Mononuclear cell (primary cell): ENCODE measurements around the gene C1QTNF9B. TPM values are rescaled to one million over a fixed set of nuclear protein-coding genes. Genes with fewer than 3 reads are reported as not detected.
"Not testable (repeated sequence)": the region's sequence is repeated elsewhere in the genome, so short reads cannot be mapped to it uniquely, and the experiment has no call there.

Source experiments
- H3K27me3 ChIP-seq: 2 replicates; pipeline ENCODE4 v1.6.0; 2011; ENCODE audit warnings: low read length, control low read depth; ENCODE audit not compliant: insufficient read depth
- H3K4me1 ChIP-seq: 2 replicates; pipeline ENCODE4 v1.5.1; 2011; ENCODE audit warnings: mild to moderate bottlenecking, low read length, control low read depth; ENCODE audit not compliant: insufficient read depth
- H3K4me3 ChIP-seq: 2 replicates; pipeline ENCODE4 v1.5.1; 2011; ENCODE audit warnings: mild to moderate bottlenecking, low read length, moderate library complexity
- H3K9me3 ChIP-seq: 2 replicates; pipeline ENCODE4 v1.5.1; 2011; ENCODE audit warnings: low read depth, mild to moderate bottlenecking, control low read depth, low read length
- total RNA-seq: library from RNA; depleted of rRNA; stranded (reverse); fragments of >200 nt; gene quantifications from one replicate; pipeline ENCODE4 v1.2.3, GENCODE V29; 2012

C1QTNF9B gene
- total RNA-seq, 1 donor, result not detected

- not testable (repeated sequence) for H3K27me3 ChIP-seq, H3K4me1 ChIP-seq, H3K4me3 ChIP-seq, H3K9me3 ChIP-seq
Measured at GRCh38 chr13:23880493-23881401, 16.6 kb downstream of the C1QTNF9B start.

DNA sequence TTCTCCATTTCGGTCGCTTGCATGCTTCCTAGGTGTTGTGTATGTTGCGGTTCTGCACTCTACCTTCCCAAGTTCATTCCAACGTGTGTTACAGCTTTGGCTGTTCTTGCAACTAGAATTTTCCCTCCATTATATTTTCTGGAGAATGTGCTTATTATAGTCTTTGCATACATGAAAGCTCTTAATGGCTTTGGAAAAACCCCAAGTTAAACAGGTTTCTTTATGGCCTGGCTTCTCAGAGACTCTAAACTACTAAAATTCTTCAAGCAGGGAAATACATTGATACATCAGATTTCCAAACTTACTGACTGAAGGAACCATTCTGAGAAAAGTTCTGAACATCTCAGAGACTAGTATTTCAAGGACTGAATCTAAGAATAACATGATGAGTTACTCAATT, 20.0 kb downstream of the C1QTNF9B start:
- Histone ChIP-seq H3K27me3 (no peaks in the 10 kb centered on the region), H3K4me3 (no peak overlapping the region), H3K4me1 (no peaks in the 10 kb centered on the region), H3K9me3 (no peaks in the 10 kb centered on the region)

DNA sequence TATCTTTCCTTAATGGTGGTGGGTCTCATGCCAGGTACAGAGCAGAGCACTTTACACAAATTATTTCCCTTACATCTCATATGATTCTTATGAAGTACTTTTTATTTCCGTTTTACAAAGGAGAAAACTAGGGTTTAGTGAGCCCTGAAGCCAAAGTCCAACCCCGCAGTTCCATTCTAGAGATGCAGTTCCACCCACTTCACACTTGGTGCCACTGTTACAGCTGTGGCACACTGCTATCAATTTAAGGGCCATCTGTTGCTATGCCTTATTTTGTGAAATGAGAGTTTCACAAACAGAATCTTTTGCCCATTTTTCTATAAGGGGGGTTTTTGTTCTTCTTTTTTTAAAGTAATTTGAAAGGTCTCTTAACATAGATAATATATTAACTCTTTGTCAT, 21.0 kb downstream of the C1QTNF9B start:
- H3K27me3 ChIP-seq, result no peaks in the 10 kb centered on the region
- no peaks in the 10 kb centered on the region for H3K9me3 ChIP-seq
- no peak overlapping the region for H3K4me3 ChIP-seq
- no peaks in the 10 kb centered on the region for H3K4me1 ChIP-seq

- Histone ChIP-seq H3K9me3 (no peaks in the 10 kb centered on the region), H3K4me3 (no peak overlapping the region), H3K4me1 (no peaks in the 10 kb centered on the region), H3K27me3 (no peaks in the 10 kb centered on the region)
Measured at GRCh38 chr13:23871616-23872220, 25.6 kb downstream of the C1QTNF9B start.

- Histone ChIP-seq H3K27me3 (no peaks in the 10 kb centered on the region), H3K4me3 (no peak overlapping the region), H3K9me3 (no peaks in the 10 kb centered on the region), H3K4me1 (no peaks in the 10 kb centered on the region)
Measured at GRCh38 chr13:23870356-23871140, 26.8 kb downstream of the C1QTNF9B start.

GRCh38 chr13:23868521-23868920, 28.8 kb downstream of the C1QTNF9B start:
- Histone ChIP-seq H3K4me1 (no peaks in the 10 kb centered on the region), H3K9me3 (no peaks in the 10 kb centered on the region), H3K27me3 (no peaks in the 10 kb centered on the region), H3K4me3 (no peak overlapping the region)

- H3K4me1 ChIP-seq, result no peaks in the 10 kb centered on the region
- no peak overlapping the region for H3K4me3 ChIP-seq
- H3K9me3 ChIP-seq, result no peaks in the 10 kb centered on the region
- H3K27me3 ChIP-seq, result no peaks in the 10 kb centered on the region
Measured at GRCh38 chr13:23867027-23867491, 30.2 kb downstream of the C1QTNF9B start.

DNA sequence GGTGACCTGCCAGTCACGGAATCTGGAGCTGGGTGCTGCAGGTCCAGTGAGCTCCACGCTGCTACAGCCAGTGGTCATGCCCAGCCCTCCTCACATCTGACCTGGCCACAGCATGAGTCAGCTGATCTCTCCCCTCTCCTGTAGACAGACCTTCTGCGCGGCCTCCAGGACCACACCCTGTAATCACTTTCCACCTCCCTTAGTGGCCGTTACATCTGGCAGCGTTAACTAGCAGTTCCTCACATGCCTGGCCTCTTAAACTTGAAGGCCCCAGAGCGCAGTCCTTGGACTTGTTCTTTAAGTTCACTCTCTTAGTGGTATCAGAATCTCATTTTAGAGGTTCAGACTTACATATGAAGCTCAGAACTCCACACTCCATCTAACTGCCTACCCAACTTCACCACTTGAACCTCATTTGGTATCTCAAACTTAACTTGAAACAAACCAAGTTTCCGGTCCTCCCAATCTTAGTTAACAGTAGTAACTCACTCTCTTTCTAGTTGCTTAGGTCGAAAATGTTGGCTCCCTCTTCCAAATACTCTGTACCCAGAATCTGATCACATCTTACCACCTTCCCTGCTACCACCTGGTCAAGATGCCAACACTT, 30.8 kb downstream of the C1QTNF9B start:
- Histone ChIP-seq H3K9me3 (no peaks in the 10 kb centered on the region), H3K4me3 (no peak overlapping the region), H3K27me3 (no peaks in the 10 kb centered on the region), H3K4me1 (no peaks in the 10 kb centered on the region)

DNA sequence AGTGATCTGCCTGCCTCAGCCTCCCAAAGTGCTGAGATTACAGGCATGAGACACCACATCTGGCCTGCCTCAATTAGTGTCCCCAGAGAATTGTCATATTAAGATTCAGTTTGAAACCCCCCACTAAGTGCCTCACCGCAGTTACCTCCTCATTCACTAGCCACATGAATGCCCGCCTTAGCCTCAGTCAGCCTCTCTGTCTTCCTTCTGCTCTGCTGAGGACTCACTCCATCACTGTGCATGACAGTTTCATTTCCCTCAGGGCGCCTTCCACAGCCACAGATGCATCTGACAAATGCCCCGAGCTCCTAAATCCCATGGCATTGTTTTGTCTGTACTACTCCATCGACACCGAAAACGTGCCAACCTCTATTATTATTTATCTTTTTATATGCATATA, 31.4 kb downstream of the C1QTNF9B start:
- Histone ChIP-seq H3K27me3 (no peaks in the 10 kb centered on the region), H3K9me3 (no peaks in the 10 kb centered on the region), H3K4me1 (no peaks in the 10 kb centered on the region), H3K4me3 (no peak overlapping the region)

DNA sequence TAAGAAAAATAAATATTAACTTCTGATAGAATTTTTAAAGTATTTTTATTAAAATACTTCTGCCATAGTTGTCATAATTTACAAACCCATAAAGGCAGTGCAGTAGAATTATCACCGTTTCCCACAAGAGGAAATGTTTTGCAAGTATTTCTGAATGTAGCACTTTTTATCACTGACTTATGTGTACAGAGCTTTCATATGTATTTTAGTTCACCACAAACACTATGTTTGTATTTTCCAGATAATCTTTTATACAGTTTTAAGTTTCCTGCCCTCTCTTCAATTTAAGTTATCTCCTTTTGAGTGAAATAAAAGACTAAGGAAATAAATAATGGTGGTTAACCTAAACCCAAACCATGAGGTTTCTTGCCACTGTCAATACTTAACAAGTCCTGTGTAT, 32.3 kb downstream of the C1QTNF9B start:
- no peaks in the 10 kb centered on the region for H3K9me3 ChIP-seq

GRCh38 chr13:23861310-23861709, 36.0 kb downstream of the C1QTNF9B start:
- H3K9me3 ChIP-seq, result no peaks in the 10 kb centered on the region
- no peaks in the 10 kb centered on the region for H3K27me3 ChIP-seq
- H3K4me1 ChIP-seq, result no peaks in the 10 kb centered on the region
- no peak overlapping the region for H3K4me3 ChIP-seq

More for the DNA sequence above, 32.3 kb downstream of the C1QTNF9B start:
- no peaks in the 10 kb centered on the region for H3K4me1 ChIP-seq
- H3K4me3 ChIP-seq, result no peak overlapping the region
- H3K27me3 ChIP-seq, result no peaks in the 10 kb centered on the region

DNA sequence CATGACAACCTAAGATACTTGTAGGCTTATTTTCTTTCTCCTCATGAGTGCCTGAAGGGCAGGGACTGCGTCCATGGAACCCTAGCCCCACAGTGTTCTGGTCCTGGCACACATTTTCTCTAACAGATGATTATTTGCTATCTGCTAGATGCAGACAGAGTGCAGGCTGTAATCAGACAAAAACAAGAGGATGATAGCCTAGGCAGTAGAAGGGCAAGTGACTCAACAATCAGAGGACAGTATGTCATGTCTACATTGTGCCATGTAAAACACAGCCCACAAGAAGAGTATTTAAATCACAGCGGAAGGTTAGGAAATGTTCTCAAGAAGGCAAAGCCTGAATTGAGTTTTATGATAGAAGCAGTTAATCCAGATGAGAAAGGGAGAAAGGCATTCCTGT, 37.4 kb downstream of the C1QTNF9B start:
- H3K9me3 ChIP-seq, result no peaks in the 10 kb centered on the region
- H3K4me1 ChIP-seq, result no peaks in the 10 kb centered on the region
- no peaks in the 10 kb centered on the region for H3K27me3 ChIP-seq
- H3K4me3 ChIP-seq, result no peak overlapping the region

- Histone ChIP-seq H3K27me3 (no peaks in the 10 kb centered on the region), H3K4me3 (no peak overlapping the region), H3K4me1 (no peaks in the 10 kb centered on the region), H3K9me3 (no peaks in the 10 kb centered on the region)
Measured at GRCh38 chr13:23859455-23859854, 37.8 kb downstream of the C1QTNF9B start.

DNA sequence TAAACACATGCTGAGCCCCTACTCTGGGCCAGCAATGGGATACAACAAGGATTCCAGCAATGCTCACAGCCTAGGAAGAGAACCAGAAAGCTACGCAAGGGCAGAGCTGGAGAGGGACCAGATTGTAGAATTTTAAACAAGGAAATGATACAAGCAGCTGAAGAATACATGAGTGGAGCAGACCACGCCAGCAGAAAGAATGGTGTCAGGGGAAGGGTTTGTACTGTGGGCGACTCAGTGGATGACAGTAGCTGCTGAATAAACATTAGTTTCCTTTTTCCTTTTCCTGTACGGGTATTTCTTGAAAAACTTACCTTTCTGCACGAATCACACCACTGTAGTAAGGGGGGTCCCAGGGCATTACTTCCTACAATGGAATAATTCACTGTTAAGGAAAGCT, 38.8 kb downstream of the C1QTNF9B start:
- Histone ChIP-seq H3K27me3 (no peaks in the 10 kb centered on the region), H3K4me3 (no peak overlapping the region), H3K9me3 (no peaks in the 10 kb centered on the region), H3K4me1 (no peaks in the 10 kb centered on the region)
